SK-N-SH (cell line): ENCODE results near the gene KCNJ15.

Experiments used
- CHD2 ChIP-seq: fragments of 150-350 bp; IDR thresholded peaks from 2 replicates; pipeline ENCODE4 v1.6.1; 2018; ENCODE audit warnings: low read length; ENCODE audit not compliant: partially characterized antibody
- EP300 ChIP-seq, 2 experiments: IDR thresholded peaks; 2 replicates each; pipeline versions ENCODE4 v1.4.0 to v1.6.1; 2012; ENCODE audit warnings: borderline replicate concordance in 1 of 2, low read depth in 1 of 2, low read length in 1 of 2
- EZH2phosphoT487 ChIP-seq: fragments of 200-600 bp; sonication (generic); IDR thresholded peaks from 2 replicates; pipeline ENCODE4 v1.6.1; 2017; ENCODE audit warnings: low read depth, mixed run types, mild to moderate bottlenecking, antibody characterized with exemption, moderate library complexity, borderline replicate concordance
- GABPA ChIP-seq: IDR thresholded peaks from 2 replicates; pipeline ENCODE4 v1.4.0; 2012; ENCODE audit warnings: low read depth, mild to moderate bottlenecking
- GATA2 ChIP-seq: sonication (generic); formaldehyde crosslinking; IDR thresholded peaks from 2 replicates; pipeline ENCODE4 v1.5.0; 2020; ENCODE audit warnings: mild to moderate bottlenecking, missing genetic modification reagents
- RAD21 ChIP-seq: IDR thresholded peaks from 2 replicates; pipeline ENCODE4 v1.6.1; 2012; ENCODE audit warnings: mild to moderate bottlenecking, low read length
- RCOR1 ChIP-seq: fragments of 150-350 bp; IDR thresholded peaks from 2 replicates; pipeline ENCODE4 v1.6.1; 2017; ENCODE audit warnings: antibody characterized with exemption, low read length
- RFX5 ChIP-seq: IDR thresholded peaks from 2 replicates; pipeline ENCODE4 v1.6.1; 2012; ENCODE audit warnings: mild to moderate bottlenecking, improper control_type of control experiment, low read length
- SMC3 ChIP-seq: IDR thresholded peaks from 2 replicates; pipeline ENCODE4 v1.6.1; 2012; ENCODE audit warnings: low read depth, low read length, improper control_type of control experiment
- TAF1 ChIP-seq: IDR thresholded peaks from 2 replicates; pipeline ENCODE4 v1.6.1; 2012; ENCODE audit warnings: low read depth, mild to moderate bottlenecking, low read length, moderate library complexity, borderline replicate concordance
- YY1 ChIP-seq: IDR thresholded peaks from 2 replicates; pipeline ENCODE4 v1.4.0; 2012; ENCODE audit warnings: low read depth, mild to moderate bottlenecking
- TF ChIP-seq, protein P1 (sequence below): fragments of 200-600 bp; sonication (generic); IDR thresholded peaks from 2 replicates; pipeline ENCODE4 v1.6.1; 2017; ENCODE audit warnings: antibody characterized with exemption, mild to moderate bottlenecking, moderate library complexity

DNA sequence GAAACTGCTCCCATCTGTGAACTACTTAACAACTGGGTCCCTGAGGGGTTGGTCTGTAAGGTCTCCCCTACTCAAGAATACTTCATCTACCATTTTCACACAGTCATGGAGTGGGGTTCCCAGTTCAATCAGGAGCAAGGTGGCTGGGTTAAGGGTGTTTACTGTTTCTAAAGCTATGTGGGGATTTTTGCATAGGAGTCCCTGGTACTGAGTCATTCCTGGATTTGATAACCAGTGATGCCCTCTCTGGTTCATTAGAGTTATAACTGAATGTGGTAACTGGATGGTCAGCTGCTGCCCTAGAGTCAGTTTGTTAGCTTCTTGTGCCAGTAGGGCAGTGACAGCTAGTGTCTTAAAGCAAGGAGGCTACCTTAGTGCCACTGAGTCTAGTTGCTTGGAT, 29.4 kb upstream of the KCNJ15 start:
- no peak for TF ChIP-seq TAF1
- no peak for TF ChIP-seq SMC3
- TF ChIP-seq, protein P1, sequence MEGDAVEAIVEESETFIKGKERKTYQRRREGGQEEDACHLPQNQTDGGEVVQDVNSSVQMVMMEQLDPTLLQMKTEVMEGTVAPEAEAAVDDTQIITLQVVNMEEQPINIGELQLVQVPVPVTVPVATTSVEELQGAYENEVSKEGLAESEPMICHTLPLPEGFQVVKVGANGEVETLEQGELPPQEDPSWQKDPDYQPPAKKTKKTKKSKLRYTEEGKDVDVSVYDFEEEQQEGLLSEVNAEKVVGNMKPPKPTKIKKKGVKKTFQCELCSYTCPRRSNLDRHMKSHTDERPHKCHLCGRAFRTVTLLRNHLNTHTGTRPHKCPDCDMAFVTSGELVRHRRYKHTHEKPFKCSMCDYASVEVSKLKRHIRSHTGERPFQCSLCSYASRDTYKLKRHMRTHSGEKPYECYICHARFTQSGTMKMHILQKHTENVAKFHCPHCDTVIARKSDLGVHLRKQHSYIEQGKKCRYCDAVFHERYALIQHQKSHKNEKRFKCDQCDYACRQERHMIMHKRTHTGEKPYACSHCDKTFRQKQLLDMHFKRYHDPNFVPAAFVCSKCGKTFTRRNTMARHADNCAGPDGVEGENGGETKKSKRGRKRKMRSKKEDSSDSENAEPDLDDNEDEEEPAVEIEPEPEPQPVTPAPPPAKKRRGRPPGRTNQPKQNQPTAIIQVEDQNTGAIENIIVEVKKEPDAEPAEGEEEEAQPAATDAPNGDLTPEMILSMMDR, result no peak
- TF ChIP-seq RFX5, result no peak
- TF ChIP-seq EP300 (IDR thresholded peaks at IDR 0.05; ENCODE audit: borderline replicate concordance in 1 of 2, low read depth in 1 of 2, low read length in 1 of 2), result no peak
- TF ChIP-seq GABPA, result no peak
- TF ChIP-seq YY1, result no peak
- TF ChIP-seq GATA2 (CRISPR knock-in tag), result no peak
- TF ChIP-seq CHD2, result no peak
- no peak for TF ChIP-seq RCOR1
- TF ChIP-seq EZH2phosphoT487, result no peak
- no peak for TF ChIP-seq RAD21
